ENCODE measurements around the gene CMSS1. TPM values are rescaled to one million over a fixed set of nuclear protein-coding genes. Genes with fewer than 3 reads are reported as not detected.

CMSS1 gene
- total RNA-seq, 1 experiment from 2014 or later: 86.3 TPM

- TF ChIP-seq SIN3A (IDR thresholded peaks at IDR 0.05; ENCODE audit: borderline replicate concordance, insufficient read depth, low read depth, low read length) (no peak), POLR2AphosphoS5 (IDR thresholded peaks at IDR 0.05; ENCODE audit: low read depth, low read length) (no peak), TCF7L2 (IDR thresholded peaks at IDR 0.05; ENCODE audit: low read depth, low read length) (no peak), REST (IDR thresholded peaks at IDR 0.05; ENCODE audit: insufficient read depth in 1 of 2, low read depth in 2 of 2, low read length in 1 of 2) (no peak), CTCF (IDR thresholded peaks at IDR 0.05) (no peak)
- no peak for ATAC-seq
- H3K27me3 ChIP-seq (ENCODE audit: control insufficient read depth, insufficient read depth, low read length): no peaks in the 10 kb centered on the region
- intact Hi-C loops (cut with micrococcal nuclease; ENCODE audit: unreplicated experiment) (no loop called here), in situ Hi-C loops (cut with HindIII; ENCODE audit: low pct_unique_long_range_greater_than_20kb, low sequenced_read_pairs) (no loop called here)
- DNase-seq (ENCODE audit: low read depth, low spot score): no peak
- ChIA-PET POLR2A (no interaction called here), CTCF (no interaction called here)
- BruUV-seq (replicated peaks): no TSS peak
- no peak overlapping the region for H3K27ac ChIP-seq (ENCODE audit: low read length)
- H3K9me3 ChIP-seq (ENCODE audit: control insufficient read depth, insufficient read depth, low read depth, low read length): peaks cover 7% of the 10 kb centered on the region; the same call in 1 of the 2 replicates
- H3K4me1 ChIP-seq (ENCODE audit: control insufficient read depth, insufficient read depth, low read length): no peaks in the 10 kb centered on the region
- no peaks in the 10 kb centered on the region for H3K36me3 ChIP-seq (ENCODE audit: control insufficient read depth, insufficient read depth, low read length)
- no peak overlapping the region for H3K4me3 ChIP-seq (ENCODE audit: low read depth in 2 of 2, low read length in 2 of 2)
Observed at GRCh38 chr3:99990179-99990578, 172.5 kb downstream of the CMSS1 start.

- TF ChIP-seq CTCF (IDR thresholded peaks at IDR 0.05): no peak
- no peak for TF ChIP-seq REST (IDR thresholded peaks at IDR 0.05; ENCODE audit: insufficient read depth in 1 of 2, low read depth in 2 of 2, low read length in 1 of 2)
- no peak for TF ChIP-seq SIN3A (IDR thresholded peaks at IDR 0.05; ENCODE audit: borderline replicate concordance, insufficient read depth, low read depth, low read length)
- TF ChIP-seq TCF7L2 (IDR thresholded peaks at IDR 0.05; ENCODE audit: low read depth, low read length): no peak
- TF ChIP-seq POLR2AphosphoS5 (IDR thresholded peaks at IDR 0.05; ENCODE audit: low read depth, low read length): no peak
- no peak for ATAC-seq
- Histone ChIP-seq H3K9me3 (ENCODE audit: control insufficient read depth, insufficient read depth, low read depth, low read length) (peaks cover 7% of the 10 kb centered on the region; the same call in 1 of the 2 replicates), H3K27ac (ENCODE audit: low read length) (no peak overlapping the region), H3K4me3 (ENCODE audit: low read depth in 2 of 2, low read length in 2 of 2) (no peak overlapping the region), H3K27me3 (ENCODE audit: control insufficient read depth, insufficient read depth, low read length) (no peaks in the 10 kb centered on the region), H3K36me3 (ENCODE audit: control insufficient read depth, insufficient read depth, low read length) (no peaks in the 10 kb centered on the region), H3K4me1 (ENCODE audit: control insufficient read depth, insufficient read depth, low read length) (no peaks in the 10 kb centered on the region; the same call in 1 of the 2 replicates)
- in situ Hi-C loops (cut with HindIII; ENCODE audit: low pct_unique_long_range_greater_than_20kb, low sequenced_read_pairs) (no loop called here), intact Hi-C loops (cut with micrococcal nuclease; ENCODE audit: unreplicated experiment) (no loop called here)
- CTCF ChIA-PET: no interaction called here
- no TSS peak for BruUV-seq (replicated peaks)
- POLR2A ChIA-PET: no interaction called here
- no peak for DNase-seq (ENCODE audit: low read depth, low spot score)
Observed at GRCh38 chr3:99997293-99997692, 179.6 kb downstream of the CMSS1 start.
